ENCODE data around the gene FAM163B. TPM values are rescaled to one million over a fixed set of nuclear protein-coding genes. Genes with fewer than 3 reads are reported as not detected.

FAM163B gene
- total and polyA plus RNA-seq, 2 of the 8 experiments (the other 6 are each of a cell fraction or from before 2014, with no cell fraction given): 0.63 to 1.0 TPM

- Histone ChIP-seq H3K27ac (ENCODE audit: low read depth, low read length) (no peak overlapping the region), H3K9ac (replicated peaks in 1 of 4; ENCODE audit: extremely low read depth in 1 of 4, low read depth in 3 of 4, low read length in 3 of 4) (no peak overlapping the region), H4K5ac (ENCODE audit: insufficient read length, low read depth, low read length) (no peak overlapping the region), H3K9me3 (ENCODE audit: insufficient read depth in 2 of 2, low read depth in 1 of 2, low read length in 1 of 2) (no peaks in the 10 kb centered on the region), H2AK5ac (ENCODE audit: low read depth, low read length) (no peak overlapping the region), H2BK15ac (ENCODE audit: low read length) (no peak overlapping the region), H4K20me1 (replicated peaks in 1 of 2; ENCODE audit: control insufficient read depth in 1 of 2, insufficient read depth in 2 of 2, low read length in 2 of 2) (no peaks in the 10 kb centered on the region), H3K23ac (ENCODE audit: insufficient read length) (no peak overlapping the region), H3K4ac (replicated peaks; ENCODE audit: insufficient read length, low read depth, low read length) (no peak overlapping the region), H3K14ac (ENCODE audit: insufficient read length) (no peak overlapping the region), H3K4me1 (replicated peaks in 1 of 4; ENCODE audit: control insufficient read depth in 3 of 4, insufficient read depth in 4 of 4, low read length in 3 of 4) (peaks cover 0 to 10% (median 4%) of the 10 kb centered on the region in 4 experiments; a peak in 4 of 7 replicates), H2BK20ac (ENCODE audit: low read length) (no peak overlapping the region), H3K18ac (ENCODE audit: extremely low read depth, low read length) (no peak overlapping the region), H3K36me3 (ENCODE audit: control insufficient read depth in 2 of 4, insufficient read depth in 4 of 4, low read length in 3 of 4) (no peaks in the 10 kb centered on the region), H3K4me2 (ENCODE audit: insufficient read depth in 1 of 2, low read depth in 2 of 2, low read length in 2 of 2) (no peak overlapping the region), H2BK120ac (replicated peaks; ENCODE audit: low read depth, low read length) (no peak overlapping the region), H4K91ac (replicated peaks; ENCODE audit: insufficient read length, low read length) (no peak overlapping the region), H3K27me3 (replicated peaks in 1 of 4; ENCODE audit: control insufficient read depth in 3 of 4, extremely low read depth in 1 of 4, insufficient read depth in 3 of 4, low read length in 3 of 4) (no peaks in the 10 kb centered on the region; a peak in 1 of 7 replicates), H2BK12ac (ENCODE audit: low read depth, low read length) (no peak overlapping the region), H2AFZ (ENCODE audit: low read length) (no peak overlapping the region), H3K79me2 (ENCODE audit: control insufficient read depth in 1 of 2, insufficient read depth in 2 of 2, low read length in 2 of 2) (no peaks in the 10 kb centered on the region), H3K4me3 (ENCODE audit: extremely low read depth in 1 of 4, insufficient read depth in 2 of 4, low read depth in 3 of 4, low read length in 4 of 4) (no peak overlapping the region), H4K8ac (ENCODE audit: extremely low read depth, insufficient read depth, low read length) (no peak overlapping the region), H3K56ac (replicated peaks; ENCODE audit: insufficient read length, low read depth, low read length) (no peak overlapping the region), H3K23me2 (ENCODE audit: low read depth, low read length) (no peaks in the 10 kb centered on the region), H2BK5ac (ENCODE audit: low read depth, low read length) (no peak overlapping the region), H3K79me1 (ENCODE audit: low read depth, low read length) (no peaks in the 10 kb centered on the region)
- ChIA-PET CTCF (ENCODE audit: partially characterized antibody) (interaction anchor here (1.1 to 1.5 kb wide), 4 partner anchors 21 to 174 kb away, joined by 3 to 6 read pairs (median 4); no protein-coding TSS in a partner anchor), POLR2A (ENCODE audit: partially characterized antibody) (interaction anchor here (1.1 kb wide), 1 partner anchor 29 kb away, joined by 3 read pairs; no protein-coding TSS in a partner anchor)
- WGBS, 2 experiments (ENCODE audit: extremely low coverage in 1 of 2, insufficient coverage in 1 of 2, insufficient read length in 1 of 2, insufficient replicate concordance in 2 of 2, low coverage in 1 of 2, low lambda C conversion rate in 2 of 2, missing lambda C conversion rate in 1 of 2): 87% methylated on average over 23 of the region's 33 CpGs; no CpG with 5 or more reads in 1 of the 2 experiments
- no peak for DNase-seq (ENCODE audit: low read depth in 1 of 2, low spot score in 2 of 2)
- no peak for TF ChIP-seq FOSL1 (IDR thresholded peaks at IDR 0.05; ENCODE audit: insufficient read depth, low read depth, low read length)
- FAIRE-seq: no peak
Measured at GRCh38 chr9:133568186-133568585, 41.0 kb downstream of the FAM163B start.

Measured in H1 (cell line).